ENCODE measurements around the gene FAM236D.
"Not testable (repeated sequence)": the region's sequence is repeated elsewhere in the genome, so short reads cannot be mapped to it uniquely, and the experiment has no call there.

Gene FAM236D

GRCh38 chrX:72808110-72808509 is at the start of gene FAM236D:
FAM236D (minus strand) TSS chrX:72808210; CDS start chrX:72808110, 100 bp downstream.
- not testable (repeated sequence) for DNase-seq

GRCh38 chrX:72837532-72837931 is 29.5 kb upstream of the FAM236D start:
- not testable (repeated sequence) for DNase-seq

- DNase-seq: not testable (repeated sequence)
Measured at GRCh38 chrX:72830701-72831100, 22.7 kb upstream of the FAM236D start.

- DNase-seq: not testable (repeated sequence)
Measured at GRCh38 chrX:72790390-72790789, 17.6 kb downstream of the FAM236D start.

GRCh38 chrX:72788142-72788541 is 19.9 kb downstream of the FAM236D start:
- not testable (repeated sequence) for DNase-seq

GRCh38 chrX:72783964-72784363 is 24.0 kb downstream of the FAM236D start:
- DNase-seq: not testable (repeated sequence)

GRCh38 chrX:72783365-72783936 is 24.6 kb downstream of the FAM236D start:
- DNase-seq: not testable (repeated sequence)

- not testable (repeated sequence) for DNase-seq
Measured at GRCh38 chrX:72782560-72782959, 25.4 kb downstream of the FAM236D start, which contains the start of gene FAM236B. FAM236B (minus strand) TSS chrX:72782660; CDS start chrX:72782560, 100 bp downstream.

- DNase-seq: not testable (repeated sequence)
Measured at GRCh38 chrX:72778146-72778545, 29.9 kb downstream of the FAM236D start.

GRCh38 chrX:72777467-72777790 is 30.6 kb downstream of the FAM236D start:
- not testable (repeated sequence) for DNase-seq

- DNase-seq: not testable (repeated sequence)
Measured at GRCh38 chrX:72776653-72777466, 31.1 kb downstream of the FAM236D start, which contains the start of gene DMRTC1B. DMRTC1B (plus strand) TSS chrX:72776890; CDS start chrX:72845136, 68,246 bp downstream.

GRCh38 chrX:72760454-72760853 is 47.6 kb downstream of the FAM236D start:
- not testable (repeated sequence) for DNase-seq

Data from stimulated activated CD4-positive, alpha-beta T cell treated with anti-CD3 and anti-CD28 coated beads, Interleukin-2, amount 100 ng/mL, for 48 hours (primary cell).